ENCODE measurements around the gene ADGRG3. TPM values are rescaled to one million over a fixed set of nuclear protein-coding genes. Genes with fewer than 3 reads are reported as not detected.

The ADGRG3 gene
- total RNA-seq, 1 donor from 2014 or later, result not detected

GRCh38 chr16:57694725-57695679, 26.9 kb downstream of the ADGRG3 start, which contains the start of gene DRC7:
TSS of gene DRC7 (plus strand) at chr16:57694806. CDS start at chr16:57697950, 3,144 bp downstream.
- no peak for FAIRE-seq
- Mint-ChIP-seq H3K9me3 (ENCODE audit: unreplicated experiment) (no peaks in the 10 kb centered on the region), H3K4me3 (ENCODE audit: unreplicated experiment) (peak within 1 kb of the TSS; percentile 75), H3K36me3 (ENCODE audit: low read depth, unreplicated experiment) (no peaks in the 10 kb centered on the region), H3K27me3 (ENCODE audit: low read depth, unreplicated experiment) (peaks cover 24% of the 10 kb centered on the region), H3K27ac (ENCODE audit: unreplicated experiment) (peak within 1 kb of the TSS; percentile 66), H3K4me1 (ENCODE audit: low read depth, unreplicated experiment) (no peaks in the 10 kb centered on the region)
- TF ChIP-seq EZH2 (IDR thresholded peaks at IDR 0.05; ENCODE audit: insufficient read depth, low read length), result no peak
- TF ChIP-seq, protein P1, sequence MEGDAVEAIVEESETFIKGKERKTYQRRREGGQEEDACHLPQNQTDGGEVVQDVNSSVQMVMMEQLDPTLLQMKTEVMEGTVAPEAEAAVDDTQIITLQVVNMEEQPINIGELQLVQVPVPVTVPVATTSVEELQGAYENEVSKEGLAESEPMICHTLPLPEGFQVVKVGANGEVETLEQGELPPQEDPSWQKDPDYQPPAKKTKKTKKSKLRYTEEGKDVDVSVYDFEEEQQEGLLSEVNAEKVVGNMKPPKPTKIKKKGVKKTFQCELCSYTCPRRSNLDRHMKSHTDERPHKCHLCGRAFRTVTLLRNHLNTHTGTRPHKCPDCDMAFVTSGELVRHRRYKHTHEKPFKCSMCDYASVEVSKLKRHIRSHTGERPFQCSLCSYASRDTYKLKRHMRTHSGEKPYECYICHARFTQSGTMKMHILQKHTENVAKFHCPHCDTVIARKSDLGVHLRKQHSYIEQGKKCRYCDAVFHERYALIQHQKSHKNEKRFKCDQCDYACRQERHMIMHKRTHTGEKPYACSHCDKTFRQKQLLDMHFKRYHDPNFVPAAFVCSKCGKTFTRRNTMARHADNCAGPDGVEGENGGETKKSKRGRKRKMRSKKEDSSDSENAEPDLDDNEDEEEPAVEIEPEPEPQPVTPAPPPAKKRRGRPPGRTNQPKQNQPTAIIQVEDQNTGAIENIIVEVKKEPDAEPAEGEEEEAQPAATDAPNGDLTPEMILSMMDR (IDR thresholded peaks at IDR 0.05; ENCODE audit: insufficient read depth, low read depth, low read length), result no peak
- Histone ChIP-seq H3K4me2 (ENCODE audit: low read length) (peak within 1 kb of the TSS; percentile 82), H2AFZ (ENCODE audit: low read depth, low read length) (peak within 1 kb of the TSS; percentile 59), H3K27ac (ENCODE audit: low read depth, low read length) (no peak within 1 kb of the TSS), H4K20me1 (ENCODE audit: insufficient read depth, low read length) (no peaks in the 10 kb centered on the region), H3K27me3 (ENCODE audit: insufficient read depth, low read length) (peaks cover 1% of the 10 kb centered on the region), H3K9me3 (ENCODE audit: insufficient read depth, low read depth, low read length) (no peaks in the 10 kb centered on the region), H3K4me3 (ENCODE audit: insufficient read depth, low read depth, low read length) (peak within 1 kb of the TSS; percentile 21), H3K9ac (ENCODE audit: low read length) (no peak within 1 kb of the TSS), H3K79me2 (ENCODE audit: insufficient read depth, low read length) (no peaks in the 10 kb centered on the region), H3K4me1 (ENCODE audit: insufficient read depth, low read length) (no peaks in the 10 kb centered on the region), H3K36me3 (ENCODE audit: insufficient read depth, low read length) (no peaks in the 10 kb centered on the region)
- peak; percentile 31 for DNase-seq (ENCODE audit: low read depth)

DNA sequence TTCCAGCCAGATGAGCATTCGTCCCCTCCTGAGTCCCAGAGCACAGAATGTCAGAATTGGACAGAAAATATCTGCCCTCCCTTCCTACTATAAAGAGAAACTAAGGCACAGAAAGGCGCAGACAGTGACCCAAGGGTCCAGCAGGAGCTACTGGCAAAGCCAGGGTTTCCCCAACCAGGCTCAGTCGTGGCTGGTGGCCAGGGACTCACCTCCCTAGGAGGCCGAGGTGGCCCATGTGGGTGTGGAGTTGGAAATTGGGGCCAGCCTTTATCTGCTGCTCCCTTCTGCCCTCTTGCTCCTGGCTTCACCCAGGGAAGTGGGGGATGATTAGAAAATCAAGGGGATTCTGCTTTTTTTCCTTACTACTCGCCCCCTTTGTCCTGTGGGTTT, 27.6 kb downstream of the ADGRG3 start:
- no peaks in the 10 kb centered on the region for H3K36me3 Mint-ChIP-seq (ENCODE audit: low read depth, unreplicated experiment)
- DNase-seq (ENCODE audit: low read depth), result no peak
- no peaks in the 10 kb centered on the region for H3K4me1 Mint-ChIP-seq (ENCODE audit: low read depth, unreplicated experiment)
- Histone ChIP-seq H3K4me1 (ENCODE audit: insufficient read depth, low read length) (no peaks in the 10 kb centered on the region), H3K9me3 (ENCODE audit: insufficient read depth, low read depth, low read length) (no peaks in the 10 kb centered on the region), H4K20me1 (ENCODE audit: insufficient read depth, low read length) (no peaks in the 10 kb centered on the region), H3K4me3 (ENCODE audit: insufficient read depth, low read depth, low read length) (no peak overlapping the region), H3K27ac (ENCODE audit: low read depth, low read length) (no peak overlapping the region), H3K79me2 (ENCODE audit: insufficient read depth, low read length) (no peaks in the 10 kb centered on the region), H3K36me3 (ENCODE audit: insufficient read depth, low read length) (no peaks in the 10 kb centered on the region), H3K4me2 (ENCODE audit: low read length) (no peak overlapping the region), H3K9ac (ENCODE audit: low read length) (no peak overlapping the region), H2AFZ (ENCODE audit: low read depth, low read length) (no peak overlapping the region), H3K27me3 (ENCODE audit: insufficient read depth, low read length) (no peaks in the 10 kb centered on the region)
- no peak overlapping the region for H3K4me3 Mint-ChIP-seq (ENCODE audit: unreplicated experiment)
- no peak overlapping the region for H3K27ac Mint-ChIP-seq (ENCODE audit: unreplicated experiment)
- no peak for FAIRE-seq
- TF ChIP-seq, protein P1 (IDR thresholded peaks at IDR 0.05; ENCODE audit: insufficient read depth, low read depth, low read length), result no peak
- TF ChIP-seq EZH2 (IDR thresholded peaks at IDR 0.05; ENCODE audit: insufficient read depth, low read length), result no peak
- no peaks in the 10 kb centered on the region for H3K9me3 Mint-ChIP-seq (ENCODE audit: unreplicated experiment)
- H3K27me3 Mint-ChIP-seq (ENCODE audit: low read depth, unreplicated experiment), result peaks cover 22% of the 10 kb centered on the region

- no peak overlapping the region for H3K27ac ChIP-seq (ENCODE audit: low read depth, low read length)
- H4K20me1 ChIP-seq (ENCODE audit: insufficient read depth, low read length), result no peaks in the 10 kb centered on the region
- H3K27me3 ChIP-seq (ENCODE audit: insufficient read depth, low read length), result no peaks in the 10 kb centered on the region
- no peaks in the 10 kb centered on the region for H3K79me2 ChIP-seq (ENCODE audit: insufficient read depth, low read length)
- H3K4me1 ChIP-seq (ENCODE audit: insufficient read depth, low read length), result no peaks in the 10 kb centered on the region
- H3K36me3 Mint-ChIP-seq (ENCODE audit: low read depth, unreplicated experiment), result no peaks in the 10 kb centered on the region
- TF ChIP-seq, protein P1 (IDR thresholded peaks at IDR 0.05; ENCODE audit: insufficient read depth, low read depth, low read length), result no peak
- TF ChIP-seq EZH2 (IDR thresholded peaks at IDR 0.05; ENCODE audit: insufficient read depth, low read length), result no peak
- DNase-seq (ENCODE audit: low read depth) (no peak), FAIRE-seq (no peak)
- peaks cover 20% of the 10 kb centered on the region for H3K27me3 Mint-ChIP-seq (ENCODE audit: low read depth, unreplicated experiment)
- no peak overlapping the region for H3K4me2 ChIP-seq (ENCODE audit: low read length)
- H3K27ac Mint-ChIP-seq (ENCODE audit: unreplicated experiment), result no peak overlapping the region
- no peaks in the 10 kb centered on the region for H3K9me3 Mint-ChIP-seq (ENCODE audit: unreplicated experiment)
- no peaks in the 10 kb centered on the region for H3K36me3 ChIP-seq (ENCODE audit: insufficient read depth, low read length)
- no peak overlapping the region for H3K4me3 ChIP-seq (ENCODE audit: insufficient read depth, low read depth, low read length)
- no peak overlapping the region for H3K4me3 Mint-ChIP-seq (ENCODE audit: unreplicated experiment)
- no peak overlapping the region for H2AFZ ChIP-seq (ENCODE audit: low read depth, low read length)
- H3K9ac ChIP-seq (ENCODE audit: low read length), result no peak overlapping the region
- H3K9me3 ChIP-seq (ENCODE audit: insufficient read depth, low read depth, low read length), result no peaks in the 10 kb centered on the region
- H3K4me1 Mint-ChIP-seq (ENCODE audit: low read depth, unreplicated experiment), result peaks cover 4% of the 10 kb centered on the region
Measured at GRCh38 chr16:57696240-57696639, 28.1 kb downstream of the ADGRG3 start.
